HTR-8/SVneo (cell line): Measurements from ENCODE around the gene PDSS2.
A peak's percentile ranks its signal among the peaks of the same experiment; 100 is the strongest.
"Not testable (repeated sequence)": the region's sequence is repeated elsewhere in the genome, so short reads cannot be mapped to it uniquely, and the experiment has no call there.

ENCODE experiments used
- DNase-seq: peaks from one replicate; pipeline ENCODE4 v3.0.0; 2011; ENCODE audit warnings: low spot score, mixed read lengths; ENCODE audit not compliant: insufficient read length
- FAIRE-seq: peaks from 2 replicates; lab custom pipeline; 2011; peaks lifted over from hg19 to GRCh38; lab: Jason Lieb, UNC

The PDSS2 gene

GRCh38 chr6:107289258-107289657 is 170.1 kb downstream of the PDSS2 start:
- DNase-seq, FAIRE-seq: not testable (repeated sequence)

- FAIRE-seq, DNase-seq: not testable (repeated sequence)
These were observed 173.7 kb downstream of the PDSS2 start for GRCh38 chr6:107285683-107286082.

DNA sequence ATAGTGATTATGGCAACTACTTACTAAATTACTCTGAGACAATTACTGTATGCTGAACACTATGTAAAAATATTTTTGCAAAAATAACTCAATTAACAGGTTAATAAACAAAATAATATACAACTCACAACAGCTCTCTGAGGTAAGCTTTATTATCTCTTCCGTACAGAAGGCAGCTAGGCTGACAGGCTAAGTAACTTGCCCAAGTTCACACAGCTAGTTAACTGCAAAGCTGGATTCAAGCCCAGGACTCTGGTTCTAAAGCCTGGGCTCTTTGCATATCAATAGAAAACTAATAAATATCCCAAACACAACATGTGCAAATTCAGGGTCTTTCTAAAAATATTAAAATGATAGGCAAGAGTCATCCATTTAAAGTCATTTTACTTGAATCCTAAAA is 174.6 kb downstream of the PDSS2 start:
- DNase-seq (no peak), FAIRE-seq (no peak)

GRCh38 chr6:107280791-107281190 is 178.6 kb downstream of the PDSS2 start:
- DNase-seq (no peak), FAIRE-seq (no peak)

DNA sequence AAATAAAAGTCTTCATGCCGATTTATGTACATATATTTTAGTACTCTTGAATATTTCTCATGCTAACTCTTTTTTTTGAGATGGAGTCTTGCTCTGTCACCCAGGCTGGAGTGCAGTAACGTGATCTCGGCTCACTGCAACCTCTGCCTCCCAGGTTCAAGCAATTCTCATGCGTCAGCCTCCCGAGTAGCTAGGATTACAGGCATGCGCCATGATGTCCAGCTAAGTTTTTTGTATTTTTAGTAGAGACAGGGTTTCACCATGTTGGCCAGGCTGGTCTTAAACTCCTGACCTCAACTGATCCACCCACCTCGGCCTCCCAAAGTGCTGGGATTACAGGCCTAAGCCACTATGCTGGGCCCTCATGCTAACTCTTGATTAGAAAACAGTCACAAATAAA is 179.4 kb downstream of the PDSS2 start:
- not testable (repeated sequence) for FAIRE-seq, DNase-seq

DNA sequence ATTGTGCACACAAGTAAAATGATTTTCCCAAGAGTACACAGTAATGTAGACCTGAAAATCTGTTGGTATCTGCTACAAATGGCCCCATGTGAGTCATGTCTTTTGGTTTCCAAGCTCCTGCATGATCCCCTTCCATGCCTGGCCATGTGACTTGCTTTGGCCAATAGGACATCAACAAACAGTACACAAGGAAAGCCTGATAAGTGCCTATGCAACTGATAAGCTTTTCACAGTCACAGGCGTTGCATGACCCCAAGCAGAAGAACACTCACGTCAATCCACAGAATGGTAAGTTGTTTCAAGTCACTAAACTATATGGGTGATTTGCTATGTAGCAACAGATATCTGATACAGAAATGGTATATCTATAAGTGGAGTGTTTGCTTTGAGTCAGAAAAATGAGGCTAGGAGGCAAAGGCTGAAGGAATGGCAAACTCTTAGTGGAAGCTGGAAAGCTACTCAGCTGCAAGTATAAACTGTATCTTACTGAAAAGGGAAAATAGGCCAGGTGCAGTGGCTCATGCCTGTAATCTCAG is 184.0 kb downstream of the PDSS2 start:
- DNase-seq (no peak), FAIRE-seq (no peak)

DNA sequence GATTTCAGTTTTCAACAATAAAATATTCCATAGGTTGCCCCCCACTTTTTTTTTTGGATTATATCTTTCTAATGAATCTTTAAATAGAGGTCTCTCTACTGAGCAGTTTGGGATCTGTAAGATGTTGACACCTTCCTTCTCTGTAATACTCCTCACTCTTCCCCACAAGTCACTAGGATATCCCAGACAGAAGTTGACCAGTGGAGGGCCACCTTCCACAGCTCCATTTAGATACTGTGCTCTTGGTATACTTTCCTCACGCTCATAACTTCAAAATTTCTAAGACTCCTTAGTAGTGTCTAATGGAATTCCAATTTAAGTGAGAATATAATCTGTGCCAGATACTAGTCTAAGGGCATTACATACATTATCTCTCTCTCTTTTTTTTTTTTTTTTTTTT is 185.1 kb downstream of the PDSS2 start:
- DNase-seq (no peak), FAIRE-seq (no peak)

DNA sequence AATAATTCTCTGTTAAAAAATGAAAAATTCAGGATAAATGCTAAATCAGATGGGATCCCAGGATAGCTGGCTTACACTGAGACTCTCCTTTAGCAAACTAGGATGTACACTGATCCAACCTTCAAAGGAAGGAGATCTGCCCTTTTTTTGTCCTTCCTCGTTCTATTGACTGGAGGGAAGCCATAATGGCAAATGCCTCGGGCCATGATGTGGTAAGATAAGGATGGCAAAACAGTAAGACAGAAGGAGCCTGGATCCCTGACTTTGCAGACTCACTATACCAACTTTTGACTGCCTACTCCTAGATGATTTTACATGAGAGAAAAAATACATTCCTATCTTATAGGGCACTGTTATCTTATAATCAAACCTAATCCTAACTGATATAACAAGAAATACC is 187.1 kb downstream of the PDSS2 start:
- DNase-seq (no peak), FAIRE-seq (no peak)

DNA sequence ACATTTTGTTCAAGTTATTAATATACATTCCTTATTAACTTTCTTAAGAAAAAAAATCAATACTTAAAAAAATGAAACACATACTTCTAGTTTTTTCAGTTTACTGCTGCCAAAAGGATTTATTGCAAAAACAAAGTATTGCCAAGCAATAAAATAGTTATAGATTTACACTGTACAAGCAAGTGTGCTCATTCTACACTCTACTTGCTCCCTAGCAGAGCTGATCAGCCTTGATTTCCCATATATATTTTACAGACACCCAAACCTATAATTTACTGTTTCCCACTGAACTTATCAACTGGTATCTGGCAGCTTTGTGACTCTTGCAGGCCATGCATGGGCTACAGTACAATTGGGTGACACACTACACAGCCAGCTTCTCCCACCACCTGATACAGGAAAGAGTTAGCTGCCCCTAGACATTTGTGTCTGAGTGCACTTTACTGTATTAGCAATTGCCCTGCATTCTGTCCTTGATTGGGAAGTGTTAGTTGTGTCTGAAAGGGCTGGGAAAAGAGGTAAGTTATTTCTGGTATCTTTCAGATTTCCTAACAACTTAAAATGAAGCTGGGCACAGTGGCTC is 188.1 kb downstream of the PDSS2 start:
- no peak for FAIRE-seq
- no peak for DNase-seq

GRCh38 chr6:107267634-107268033 is 191.7 kb downstream of the PDSS2 start:
- DNase-seq (no peak), FAIRE-seq (no peak)

DNA sequence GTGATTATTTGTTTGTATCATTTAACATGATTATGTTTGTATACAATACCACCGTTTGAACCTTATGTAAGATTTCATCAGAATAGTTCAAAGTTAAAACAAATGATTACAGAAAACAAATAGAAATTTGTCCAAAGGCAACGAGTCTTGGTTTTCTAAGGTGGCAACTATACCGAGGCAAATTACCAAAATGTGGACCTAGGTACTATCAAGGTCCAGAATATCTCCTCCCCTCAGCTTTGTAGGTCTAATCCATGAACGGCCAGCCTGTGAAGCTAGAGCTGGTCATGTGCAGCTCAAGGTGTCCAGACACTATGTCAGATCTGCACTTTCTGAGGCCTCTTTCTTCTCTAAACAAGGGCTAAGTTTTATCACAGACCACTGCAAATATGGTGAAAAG is 192.4 kb downstream of the PDSS2 start:
- FAIRE-seq, result no peak
- DNase-seq, result no peak

GRCh38 chr6:107266563-107266962 is 192.8 kb downstream of the PDSS2 start:
- DNase-seq, result no peak
- no peak for FAIRE-seq

DNA sequence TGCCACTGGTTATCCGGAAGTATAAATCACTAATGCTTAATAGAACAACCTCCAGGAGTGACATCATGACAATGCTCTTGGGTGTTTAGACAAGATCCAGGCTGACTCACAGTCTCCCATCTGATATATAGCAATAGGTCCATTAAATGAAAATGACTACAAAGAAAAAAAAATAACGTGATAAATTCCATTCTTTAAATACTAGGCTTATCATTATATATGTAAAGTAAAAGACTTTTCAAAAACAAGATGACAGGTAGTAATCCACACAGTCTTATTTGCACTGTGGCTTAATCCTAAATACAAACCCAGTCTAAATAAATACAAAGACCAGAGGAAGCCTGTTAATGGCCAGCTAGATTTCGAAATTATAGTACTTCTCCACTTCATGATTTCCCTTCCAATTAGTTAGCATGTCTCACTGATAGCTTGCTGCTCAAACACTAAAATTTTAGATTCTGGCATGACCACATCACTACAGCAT is 195.0 kb downstream of the PDSS2 start:
- DNase-seq (peak; percentile 51), FAIRE-seq (no peak)

- no peak for FAIRE-seq
These were observed 199.4 kb downstream of the PDSS2 start for GRCh38 chr6:107259951-107260350.

GRCh38 chr6:107248147-107248546 is 211.2 kb downstream of the PDSS2 start:
- FAIRE-seq (no peak), DNase-seq (no peak)

More at GRCh38 chr6:107259951-107260350, 199.4 kb downstream of the PDSS2 start:
- DNase-seq, result no peak

DNA sequence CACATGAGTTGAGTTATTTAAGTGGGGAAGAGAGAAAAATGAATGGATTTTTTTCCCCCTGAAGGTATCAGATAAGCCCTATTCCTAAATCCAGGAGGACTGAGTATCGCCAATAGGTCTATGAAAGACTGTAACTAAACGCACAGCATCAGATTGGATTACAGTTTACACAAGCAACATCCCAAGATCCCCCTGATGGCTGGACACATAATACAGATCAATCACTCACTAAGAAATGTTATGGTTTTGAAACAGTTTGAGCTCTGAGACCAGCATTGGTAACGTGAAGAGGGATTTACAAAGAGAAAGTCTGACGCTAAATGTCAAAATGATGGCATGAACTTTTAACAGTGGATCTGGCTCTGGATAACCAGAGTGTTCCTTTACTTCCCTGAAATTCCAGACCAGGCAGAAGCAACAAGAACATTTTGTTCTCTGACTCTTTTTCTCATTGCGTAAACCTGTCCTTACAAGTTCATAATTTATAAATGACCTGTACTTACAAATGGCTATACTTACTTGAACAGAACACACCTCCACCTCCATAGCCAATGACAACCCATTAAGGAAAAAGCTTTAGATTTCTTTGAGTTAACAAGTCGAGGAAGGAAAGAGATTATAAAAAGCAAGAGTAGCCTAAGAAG is 212.3 kb downstream of the PDSS2 start:
- no peak for DNase-seq
- FAIRE-seq, result no peak

GRCh38 chr6:107246249-107246971 is 213.0 kb downstream of the PDSS2 start:
- no peak for FAIRE-seq

DNA sequence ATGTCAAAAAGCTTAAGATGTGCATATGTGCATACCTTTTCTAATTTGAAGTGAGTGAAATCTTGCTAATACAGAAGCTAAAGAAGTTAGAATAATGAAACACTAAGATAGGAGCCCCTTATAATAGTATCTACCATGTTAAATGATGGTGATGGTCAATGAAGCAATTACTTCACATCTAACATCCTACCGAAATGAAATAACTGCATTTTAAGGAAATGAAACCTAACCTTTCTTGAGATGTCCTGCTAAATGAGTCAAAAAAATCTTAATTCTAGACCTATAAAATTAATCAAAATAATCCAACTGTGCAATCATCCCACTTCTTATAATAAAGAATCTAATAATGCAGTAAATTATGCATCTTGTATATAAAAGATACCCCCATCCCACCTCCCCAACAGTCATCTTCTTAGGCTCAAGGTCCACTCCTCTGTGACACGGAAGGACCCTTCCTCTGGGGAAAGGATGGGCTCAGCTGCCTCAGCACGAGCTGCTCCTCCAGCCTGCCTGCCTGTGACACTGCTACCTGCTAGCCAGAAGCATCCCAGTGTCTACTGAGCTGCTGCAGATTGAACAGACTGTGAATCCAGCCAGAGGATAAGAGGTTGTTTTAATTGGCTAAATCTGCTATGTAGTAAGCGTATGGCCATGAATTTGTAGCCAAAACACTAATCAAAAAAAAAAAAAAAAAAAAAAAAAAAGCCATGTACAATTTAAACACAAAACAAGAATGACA is 214.5 kb downstream of the PDSS2 start:
- no peak for DNase-seq
- no peak for FAIRE-seq

More at GRCh38 chr6:107246249-107246971, 213.0 kb downstream of the PDSS2 start:
- no peak for DNase-seq

GRCh38 chr6:107244082-107244741 is 215.2 kb downstream of the PDSS2 start:
- FAIRE-seq, result no peak
- no peak for DNase-seq

GRCh38 chr6:107243471-107243870 is 215.9 kb downstream of the PDSS2 start:
- FAIRE-seq (no peak), DNase-seq (no peak)
